Psoas muscle (tissue), 8 donors: Measurements from ENCODE around the gene APIP. TPM values are rescaled to one million over a fixed set of nuclear protein-coding genes. Genes with fewer than 3 reads are reported as not detected.
A peak's percentile ranks its signal among the peaks of the same experiment; 100 is the strongest.
"Not testable (repeated sequence)": the region's sequence is repeated elsewhere in the genome, so short reads cannot be mapped to it uniquely, and the experiment has no call there.

Experiments
- ATAC-seq, 4 donors: fragments of 200-7000 bp; cut with Tn5 transposase; one replicate each; pipeline ENCODE4 v1.9.1; 2020; ENCODE audit warnings: moderate library complexity in 3 of 4, mild to moderate bottlenecking in 2 of 4
- DNase-seq, 2 donors: peaks; one replicate each; pipeline ENCODE4 v3.0.0-alpha.2; 2020
- H3K27ac ChIP-seq: fragments of 200-600 bp; one replicate; pipeline ENCODE4 v1.8.0; 2022
- H3K27me3 ChIP-seq, 3 donors: fragments of 200-600 bp in 1 of 3; one replicate each; pipeline versions ENCODE4 v1.6.1 to v1.8.0; 2013 to 2022; ENCODE audit warnings: low read length in 2 of 3, mild to moderate bottlenecking in 2 of 3, moderate library complexity in 1 of 3; ENCODE audit not compliant: insufficient read depth in 3 of 3
- H3K36me3 ChIP-seq, 2 donors: fragments of 200-600 bp in 1 of 2; one replicate each; pipeline versions ENCODE4 v1.6.1 to v1.8.0; 2013 to 2022; ENCODE audit warnings: low read depth in 1 of 2, mild to moderate bottlenecking in 1 of 2, moderate library complexity in 1 of 2; ENCODE audit not compliant: insufficient read depth in 1 of 2
- H3K4me1 ChIP-seq: fragments of 200-600 bp; one replicate; pipeline ENCODE4 v1.8.0; 2022
- H3K4me3 ChIP-seq: fragments of 200-600 bp; one replicate; pipeline ENCODE4 v1.8.0; 2022; ENCODE audit warnings: mild to moderate bottlenecking
- H3K9me3 ChIP-seq: fragments of 200-600 bp; one replicate; pipeline ENCODE4 v1.8.0; 2022
- CTCF ChIP-seq: fragments of 200-600 bp; IDR thresholded peaks from one replicate; pipeline ENCODE4 v1.8.0; 2022; ENCODE audit warnings: antibody characterized with exemption
- whole genome bisulfite sequencing, 3 donors: extraction: QIAGEN DNeasy Blood & Tissue Kit; methylation state at CpG; one replicate each; pipeline versions ENCODE4 v1.1.6 to v1.1.7; 2013; 5-methylcytosine and 5-hydroxymethylcytosine counted together
- intact Hi-C, 2 donors: fragments of 100-400 bp; cut with DNase I; formaldehyde crosslinking; loops; one replicate each; pipeline versions ENCODE4 v1.11.0 to v1.14.2; 2022
- polyA plus RNA-seq, 3 donors: library from polyadenylated mRNA; stranded (reverse); fragments of 200-250 nt; gene quantifications; one replicate each; pipeline ENCODE4 v1.2.3, GENCODE V29; 2013
- total RNA-seq, 4 donors: library from RNA; stranded (reverse); fragmentation: NEBNext Ultra II Directional in 2 of 4; extraction: Animal tissue kit (Norgen Biotek cat#: 25700) in 2 of 4; gene quantifications; one replicate each; pipeline versions ENCODE4 v1.2.1 to v1.2.4, GENCODE V29; 2021 to 2023
- donor health status: healthy with polysubstance abuse.
- donor health status: DM: no; HTN: no; CAD: no; lungs with moderate emphysema.
- donor health status: Bipolar disorder and iron deficiency.
- donor health status: healthy.
- donor health status: DM: yes; HTN: yes; CAD: no.
- donor health status: DM: no; HTN: no; CAD: no.
- donor health status: DM: no; HTN: no; CAD: no.
- donor health status: DM: yes; HTN: yes; CAD: no.

The APIP gene
- total and polyA plus RNA-seq, 7 donors, result 24.1 to 47.2 (median 40.9) TPM

- ATAC-seq (peak in 3 of 4 donors; percentile 18 to 47 (median 21)), DNase-seq (no peak)
- Histone ChIP-seq H3K27ac (peak overlapping the region; percentile 96), H3K9me3 (no peaks in the 10 kb centered on the region), H3K27me3 (no peaks in the 10 kb centered on the region), H3K4me1 (peaks cover 40% of the 10 kb centered on the region), H3K4me3 (peak overlapping the region; percentile 81), H3K36me3 (peaks cover 0 to 6% of the 10 kb centered on the region in 2 donors)
- intact Hi-C loops, result no loop called here
- WGBS, 3 donors, result 11 to 15% (median 11%) methylated on average over 23 of the region's 23 CpGs
- no peak for TF ChIP-seq CTCF
Observed at GRCh38 chr11:34916843-34917770, 928 bp upstream of the APIP start.

GRCh38 chr11:34915136-34916014 is 804 bp downstream of the APIP start:
- peak overlapping the region; percentile 81 for H3K4me3 ChIP-seq
- H3K27ac ChIP-seq, result peak overlapping the region; percentile 96
- H3K36me3 ChIP-seq, result peaks cover 0 to 6% of the 10 kb centered on the region in 2 donors
- no peaks in the 10 kb centered on the region for H3K27me3 ChIP-seq
- no peak for TF ChIP-seq CTCF
- H3K9me3 ChIP-seq, result no peaks in the 10 kb centered on the region
- H3K4me1 ChIP-seq, result peaks cover 42% of the 10 kb centered on the region
- DNase-seq (no peak), ATAC-seq (peak; percentile 4 to 29 (median 16))
- intact Hi-C loops, result no loop called here
- 3 to 6% (median 4%) methylated on average over 34 of the region's 34 CpGs for WGBS, 3 donors

- H3K4me1 ChIP-seq, result peaks cover 47% of the 10 kb centered on the region
- DNase-seq, H3K27ac ChIP-seq, ATAC-seq, H3K27me3 ChIP-seq, H3K9me3 ChIP-seq, intact Hi-C loops, H3K4me3 ChIP-seq, H3K36me3 ChIP-seq: not testable (repeated sequence)
- 93 to 98% (median 97%) methylated on average over 10 of the region's 10 CpGs for WGBS, 3 donors
Observed at GRCh38 chr11:34913556-34913955, 2.6 kb downstream of the APIP start.

- intact Hi-C loops, result no loop called here
- Histone ChIP-seq H3K27me3 (no peaks in the 10 kb centered on the region), H3K36me3 (no peaks in the 10 kb centered on the region), H3K9me3 (no peaks in the 10 kb centered on the region), H3K27ac (peak overlapping the region; percentile 72), H3K4me3 (peak overlapping the region; percentile 52), H3K4me1 (peaks cover 51% of the 10 kb centered on the region)
- DNase-seq (no peak), ATAC-seq (no peak)
- 66 to 83% (median 68%) methylated on average over 2 of the region's 2 CpGs for WGBS, 3 donors
- no peak for TF ChIP-seq CTCF
Observed at GRCh38 chr11:34911676-34912075, 4.5 kb downstream of the APIP start.

DNA sequence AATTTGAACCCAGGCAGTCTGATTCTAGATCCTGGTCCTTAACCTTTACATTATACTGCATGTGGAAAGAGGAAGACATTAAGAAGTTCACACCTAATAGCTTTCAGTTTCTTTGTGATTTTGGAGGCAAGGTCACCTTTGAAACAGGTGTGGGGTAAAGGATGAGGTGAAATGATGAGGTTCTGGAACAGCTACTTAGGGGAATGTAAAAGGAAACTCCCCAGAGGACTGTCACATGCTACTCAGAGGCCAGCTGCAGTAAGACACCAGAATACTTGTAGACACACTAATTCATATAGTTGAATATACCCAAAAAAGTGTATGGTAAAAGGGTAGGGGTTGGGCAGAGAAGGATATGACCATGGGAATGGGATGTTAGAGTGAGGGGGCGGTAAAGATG is 5.4 kb downstream of the APIP start:
- H3K4me1 ChIP-seq, result peaks cover 59% of the 10 kb centered on the region
- no peak for TF ChIP-seq CTCF
- no peaks in the 10 kb centered on the region for H3K9me3 ChIP-seq
- ATAC-seq (no peak), DNase-seq (no peak)
- H3K36me3 ChIP-seq, result no peaks in the 10 kb centered on the region
- peak overlapping the region; percentile 52 for H3K4me3 ChIP-seq
- 92 to 96% (median 96%) methylated on average over 1 of the region's 1 CpG for WGBS, 3 donors
- no peaks in the 10 kb centered on the region for H3K27me3 ChIP-seq
- H3K27ac ChIP-seq, result peak overlapping the region; percentile 72
- intact Hi-C loops, result no loop called here
